Testis (tissue), 2 donors: ENCODE measurements around the gene TRIM3.

Experiments used
- POLR2A ChIP-seq: fragments of 450-650 bp; IDR thresholded peaks from one replicate; pipeline ENCODE4 v1.6.1; 2017; ENCODE audit warnings: antibody characterized with exemption, mild to moderate bottlenecking, moderate library complexity
- TF ChIP-seq, protein P1 (sequence below), 3 experiments: fragments of 450-650 bp in 2 of 3; fragments of 200-600 bp in 1 of 3; sonication (generic) in 1 of 3; IDR thresholded peaks; one replicate each; pipeline ENCODE4 v1.5.1; 2016 to 2019; ENCODE audit warnings: antibody characterized with exemption in 3 of 3, mild to moderate bottlenecking in 2 of 3, moderate library complexity in 1 of 3

- TF ChIP-seq POLR2A, result no peak
- TF ChIP-seq, protein P1, sequence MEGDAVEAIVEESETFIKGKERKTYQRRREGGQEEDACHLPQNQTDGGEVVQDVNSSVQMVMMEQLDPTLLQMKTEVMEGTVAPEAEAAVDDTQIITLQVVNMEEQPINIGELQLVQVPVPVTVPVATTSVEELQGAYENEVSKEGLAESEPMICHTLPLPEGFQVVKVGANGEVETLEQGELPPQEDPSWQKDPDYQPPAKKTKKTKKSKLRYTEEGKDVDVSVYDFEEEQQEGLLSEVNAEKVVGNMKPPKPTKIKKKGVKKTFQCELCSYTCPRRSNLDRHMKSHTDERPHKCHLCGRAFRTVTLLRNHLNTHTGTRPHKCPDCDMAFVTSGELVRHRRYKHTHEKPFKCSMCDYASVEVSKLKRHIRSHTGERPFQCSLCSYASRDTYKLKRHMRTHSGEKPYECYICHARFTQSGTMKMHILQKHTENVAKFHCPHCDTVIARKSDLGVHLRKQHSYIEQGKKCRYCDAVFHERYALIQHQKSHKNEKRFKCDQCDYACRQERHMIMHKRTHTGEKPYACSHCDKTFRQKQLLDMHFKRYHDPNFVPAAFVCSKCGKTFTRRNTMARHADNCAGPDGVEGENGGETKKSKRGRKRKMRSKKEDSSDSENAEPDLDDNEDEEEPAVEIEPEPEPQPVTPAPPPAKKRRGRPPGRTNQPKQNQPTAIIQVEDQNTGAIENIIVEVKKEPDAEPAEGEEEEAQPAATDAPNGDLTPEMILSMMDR (IDR thresholded peaks at IDR 0.05), result no peak
Observed at GRCh38 chr11:6427516-6427915, 46.2 kb downstream of the TRIM3 start.
